ENCODE data around the gene SGMS1. TPM values are rescaled to one million over a fixed set of nuclear protein-coding genes. Genes with fewer than 3 reads are reported as not detected.

SGMS1 gene
- polyA plus RNA-seq, 1 donor (not counting 4 experiments of a cell fraction or from before 2014, with no cell fraction given): 18.3 TPM

GRCh38 chr10:50645236-50645635, 21.5 kb upstream of the SGMS1 start:
- no peak for FAIRE-seq
- no peaks in the 10 kb centered on the region for H3K9me1 ChIP-seq (ENCODE audit: control insufficient read depth, extremely low read depth, insufficient read depth, low read length)
- H3K4me3 ChIP-seq (ENCODE audit: control insufficient read depth in 2 of 3, extremely low read depth in 1 of 3, insufficient read depth in 2 of 3, low read depth in 1 of 3, low read length in 3 of 3): no peak overlapping the region
- TF ChIP-seq EZH2 (IDR thresholded peaks at IDR 0.05; ENCODE audit: low read length): no peak
- TF ChIP-seq CTCF (optimal IDR thresholded peaks at IDR 0.05 in 1 of 3, IDR thresholded peaks at IDR 0.05 in 1 of 3, conservative IDR thresholded peaks at IDR 0.05 in 1 of 3; ENCODE audit: extremely low read depth in 1 of 3, insufficient read depth in 2 of 3, low read length in 3 of 3): no peak
- no peak for DNase-seq (ENCODE audit: low read depth, low spot score)
- dilution Hi-C loops (cut with MboI; ENCODE audit: extremely low pct_ligation_motif_present, low sequenced_read_pairs): no loop called here
- H3K27ac ChIP-seq (ENCODE audit: control insufficient read depth, insufficient read depth, low read length): no peak overlapping the region
- no peak overlapping the region for H3K9ac ChIP-seq (ENCODE audit: control insufficient read depth, extremely low read depth, insufficient read depth, low read length)
- no peaks in the 10 kb centered on the region for H3K79me2 ChIP-seq (ENCODE audit: control insufficient read depth, insufficient read depth, low read length)
- no peaks in the 10 kb centered on the region for H3K27me3 ChIP-seq (ENCODE audit: control insufficient read depth, extremely low read depth, insufficient read depth, low read length)
- no peak overlapping the region for H3K4me2 ChIP-seq (ENCODE audit: control insufficient read depth, extremely low read depth, insufficient read depth, low read depth, low read length)
- no peaks in the 10 kb centered on the region for H4K20me1 ChIP-seq (ENCODE audit: control insufficient read depth, extremely low read depth, insufficient read depth, low read length)
- H2AFZ ChIP-seq (ENCODE audit: control insufficient read depth, low read length): no peak overlapping the region
- H3K4me1 ChIP-seq (ENCODE audit: control insufficient read depth, extremely low read depth, insufficient read depth, low read length): no peaks in the 10 kb centered on the region
- H3K9me3 ChIP-seq (ENCODE audit: control insufficient read depth, low read depth, low read length): no peaks in the 10 kb centered on the region
- no peaks in the 10 kb centered on the region for H3K36me3 ChIP-seq (ENCODE audit: control insufficient read depth in 2 of 2, extremely low read depth in 1 of 2, insufficient read depth in 2 of 2, low read length in 2 of 2)

- no peak overlapping the region for H2AFZ ChIP-seq (ENCODE audit: control insufficient read depth, low read length)
- H3K4me3 ChIP-seq (ENCODE audit: control insufficient read depth in 2 of 3, extremely low read depth in 1 of 3, insufficient read depth in 2 of 3, low read depth in 1 of 3, low read length in 3 of 3): no peak overlapping the region
- no peaks in the 10 kb centered on the region for H3K4me1 ChIP-seq (ENCODE audit: control insufficient read depth, extremely low read depth, insufficient read depth, low read length)
- H3K9me1 ChIP-seq (ENCODE audit: control insufficient read depth, extremely low read depth, insufficient read depth, low read length): no peaks in the 10 kb centered on the region
- FAIRE-seq (no peak), DNase-seq (ENCODE audit: low read depth, low spot score) (no peak)
- no peaks in the 10 kb centered on the region for H4K20me1 ChIP-seq (ENCODE audit: control insufficient read depth, extremely low read depth, insufficient read depth, low read length)
- no peaks in the 10 kb centered on the region for H3K27me3 ChIP-seq (ENCODE audit: control insufficient read depth, extremely low read depth, insufficient read depth, low read length)
- no peaks in the 10 kb centered on the region for H3K9me3 ChIP-seq (ENCODE audit: control insufficient read depth, low read depth, low read length)
- H3K27ac ChIP-seq (ENCODE audit: control insufficient read depth, insufficient read depth, low read length): no peak overlapping the region
- dilution Hi-C loops (cut with MboI; ENCODE audit: extremely low pct_ligation_motif_present, low sequenced_read_pairs): no loop called here
- TF ChIP-seq EZH2 (IDR thresholded peaks at IDR 0.05; ENCODE audit: low read length): no peak
- no peak for TF ChIP-seq CTCF (optimal IDR thresholded peaks at IDR 0.05 in 1 of 3, IDR thresholded peaks at IDR 0.05 in 1 of 3, conservative IDR thresholded peaks at IDR 0.05 in 1 of 3; ENCODE audit: extremely low read depth in 1 of 3, insufficient read depth in 2 of 3, low read length in 3 of 3)
- no peaks in the 10 kb centered on the region for H3K36me3 ChIP-seq (ENCODE audit: control insufficient read depth in 2 of 2, extremely low read depth in 1 of 2, insufficient read depth in 2 of 2, low read length in 2 of 2)
- H3K79me2 ChIP-seq (ENCODE audit: control insufficient read depth, insufficient read depth, low read length): no peaks in the 10 kb centered on the region
- no peak overlapping the region for H3K4me2 ChIP-seq (ENCODE audit: control insufficient read depth, extremely low read depth, insufficient read depth, low read depth, low read length)
- no peak overlapping the region for H3K9ac ChIP-seq (ENCODE audit: control insufficient read depth, extremely low read depth, insufficient read depth, low read length)
Measured at GRCh38 chr10:50641626-50642025, 17.9 kb upstream of the SGMS1 start.
